BE2C (cell line): Measurements from ENCODE around the gene CDH22.

Source experiments
- DNase-seq: peaks from one replicate; pipeline ENCODE4 v3.0.0-alpha.2; 2020
- H3K27me3 ChIP-seq: fragments of 250-450 bp; sonication (Bioruptor Pico); 2 replicates; pipeline ENCODE4 v1.5.1; 2020; ENCODE audit warnings: mild to moderate bottlenecking
- H3K36me3 ChIP-seq: fragments of 250-450 bp; sonication (Bioruptor Pico); 2 replicates; pipeline ENCODE4 v1.5.1; 2020; ENCODE audit warnings: mild to moderate bottlenecking
- H3K4me1 ChIP-seq: fragments of 250-450 bp; sonication (Bioruptor Pico); 2 replicates; pipeline ENCODE4 v1.5.1; 2020
- H3K4me3 ChIP-seq: 2 replicates; pipeline ENCODE4 v1.5.1; 2011; ENCODE audit warnings: low read depth, low read length
- H3K9me3 ChIP-seq: fragments of 250-450 bp; sonication (Bioruptor Pico); 2 replicates; pipeline ENCODE4 v1.5.1; 2020
- CTCF ChIP-seq: IDR thresholded peaks from 2 replicates; pipeline ENCODE4 v1.5.1; 2012; ENCODE audit warnings: mild to moderate bottlenecking, low read depth, low read length

CDH22 gene

GRCh38 chr20:46126440-46127056 is 181.8 kb downstream of the CDH22 start:
- Histone ChIP-seq H3K9me3 (no peaks in the 10 kb centered on the region), H3K4me1 (no peaks in the 10 kb centered on the region), H3K36me3 (no peaks in the 10 kb centered on the region), H3K27me3 (peaks cover 26% of the 10 kb centered on the region), H3K4me3 (no peak overlapping the region)
- no peak for DNase-seq
- TF ChIP-seq CTCF, result no peak
